DMS53 (cell line): ENCODE results near the gene PCDH15.
A peak's percentile ranks its signal among the peaks of the same experiment; 100 is the strongest.

Source experiments
- DNase-seq: peaks from one replicate; lab custom pipeline; 2025; lab: John Stamatoyannopoulos, UW

Gene PCDH15

GRCh38 chr10:54372179-54372578 is 428.9 kb downstream of the PCDH15 start:
- DNase-seq, result peak; percentile 19

DNA sequence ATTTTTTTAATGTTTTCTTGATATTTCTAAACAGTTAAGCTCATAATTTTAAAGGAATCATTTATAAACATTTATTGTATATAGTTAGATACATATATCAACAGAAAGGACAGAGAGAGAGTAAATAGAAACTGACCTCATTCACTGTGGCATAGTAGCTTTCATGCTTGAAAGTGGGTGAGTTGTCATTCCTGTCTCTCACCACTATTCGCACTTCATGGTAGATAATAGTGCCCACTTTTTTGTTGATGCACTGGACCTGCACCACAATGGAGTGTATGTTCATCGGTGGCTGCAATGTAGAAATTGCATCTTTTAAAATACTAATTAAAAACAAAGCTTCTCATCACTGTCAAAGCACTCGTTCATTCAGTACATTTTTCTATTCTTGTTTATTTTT is 432.0 kb downstream of the PCDH15 start:
- DNase-seq, result peak; percentile 86

DNA sequence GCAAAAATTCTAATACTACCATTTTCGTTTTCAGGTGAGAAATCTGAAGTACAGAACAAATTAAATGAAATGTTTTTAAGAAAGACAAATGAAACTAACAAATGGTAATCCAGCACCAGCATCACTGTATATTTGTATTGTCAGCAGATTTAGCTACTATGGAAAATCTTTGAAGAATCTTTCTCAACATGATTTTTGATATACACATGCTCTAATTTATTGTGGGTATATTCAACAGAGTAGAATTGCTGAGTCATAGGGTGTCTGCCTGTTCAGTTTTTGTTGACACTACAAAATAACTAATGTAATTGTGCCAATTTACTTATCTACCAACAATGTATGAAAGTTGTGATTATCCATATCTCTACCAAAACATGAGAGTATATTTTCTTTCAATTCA is 437.6 kb downstream of the PCDH15 start:
- peak; percentile 45 for DNase-seq

GRCh38 chr10:54342058-54342457 is 459.0 kb downstream of the PCDH15 start:
- DNase-seq, result no peak

GRCh38 chr10:54335296-54335695 is 465.7 kb downstream of the PCDH15 start:
- DNase-seq, result no peak

- DNase-seq, result no peak
Measured at GRCh38 chr10:54319341-54319740, 481.7 kb downstream of the PCDH15 start.

DNA sequence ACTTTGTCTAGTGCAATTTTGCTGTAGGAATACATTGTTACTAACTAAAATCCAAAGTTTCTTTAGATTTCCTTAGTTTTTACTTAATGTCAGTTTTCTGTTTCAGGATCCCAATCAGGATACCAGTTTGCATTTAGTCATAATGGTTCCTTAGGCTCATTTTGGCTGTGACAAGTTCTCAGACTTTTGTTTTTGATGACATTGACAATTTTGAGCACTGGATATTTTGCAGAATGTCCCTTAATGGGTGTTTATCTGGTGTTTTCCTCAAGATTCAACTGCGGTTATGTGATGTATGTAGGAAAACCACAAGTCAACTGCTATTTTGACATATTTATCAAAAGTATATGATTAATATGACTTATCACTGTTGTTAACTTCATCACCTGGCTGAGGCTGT is 482.6 kb downstream of the PCDH15 start:
- DNase-seq, result no peak

- DNase-seq, result no peak
Measured at GRCh38 chr10:54314430-54314829, 486.6 kb downstream of the PCDH15 start.

GRCh38 chr10:54284526-54285193 is 516.4 kb downstream of the PCDH15 start:
- no peak for DNase-seq

DNA sequence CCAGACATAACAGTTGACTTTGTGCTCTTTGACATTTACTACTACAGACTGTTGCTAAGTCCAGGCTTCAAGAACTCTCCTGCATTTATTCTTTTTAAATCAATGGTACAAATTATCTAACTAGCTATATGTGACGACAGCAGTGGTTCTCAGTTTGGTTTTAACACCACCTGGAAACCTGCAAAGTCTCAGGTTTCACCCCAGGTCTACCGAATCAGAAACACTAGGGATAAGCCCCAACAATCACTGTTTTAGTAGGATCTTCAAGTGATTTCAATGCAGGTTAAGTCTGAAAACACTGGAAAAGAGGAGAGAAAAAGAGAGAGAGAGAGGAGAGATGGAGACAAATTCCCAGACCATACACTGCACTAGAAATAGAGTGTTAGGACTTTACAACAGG is 519.0 kb downstream of the PCDH15 start:
- DNase-seq, result no peak

- no peak for DNase-seq
Measured at GRCh38 chr10:54266395-54266794, 534.6 kb downstream of the PCDH15 start.

- no peak for DNase-seq
Measured at GRCh38 chr10:54262726-54263125, 538.3 kb downstream of the PCDH15 start.

- DNase-seq, result no peak
Measured at GRCh38 chr10:54259104-54259503, 541.9 kb downstream of the PCDH15 start.

GRCh38 chr10:54234832-54235231 is 566.2 kb downstream of the PCDH15 start:
- DNase-seq, result no peak

GRCh38 chr10:54203401-54203800 is 597.6 kb downstream of the PCDH15 start:
- no peak for DNase-seq

DNA sequence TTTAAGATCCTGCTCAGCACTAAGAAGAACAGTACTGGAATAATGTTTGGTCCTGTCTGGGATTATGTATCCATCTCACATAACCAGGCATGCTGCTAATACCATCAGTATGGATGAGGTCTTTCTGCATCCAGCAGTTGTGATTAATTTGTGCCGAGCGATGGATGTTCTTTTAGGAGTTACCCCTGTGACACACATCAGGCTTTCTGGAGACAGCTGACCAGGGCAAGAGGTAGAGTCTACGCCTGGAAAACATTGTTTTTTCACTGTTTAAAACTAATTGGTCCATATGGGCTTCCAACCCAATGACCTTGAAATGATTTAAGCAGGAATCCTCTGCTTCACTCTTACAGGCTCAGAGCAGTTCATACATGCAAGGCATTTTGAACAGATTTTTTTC is 603.0 kb downstream of the PCDH15 start:
- no peak for DNase-seq

DNA sequence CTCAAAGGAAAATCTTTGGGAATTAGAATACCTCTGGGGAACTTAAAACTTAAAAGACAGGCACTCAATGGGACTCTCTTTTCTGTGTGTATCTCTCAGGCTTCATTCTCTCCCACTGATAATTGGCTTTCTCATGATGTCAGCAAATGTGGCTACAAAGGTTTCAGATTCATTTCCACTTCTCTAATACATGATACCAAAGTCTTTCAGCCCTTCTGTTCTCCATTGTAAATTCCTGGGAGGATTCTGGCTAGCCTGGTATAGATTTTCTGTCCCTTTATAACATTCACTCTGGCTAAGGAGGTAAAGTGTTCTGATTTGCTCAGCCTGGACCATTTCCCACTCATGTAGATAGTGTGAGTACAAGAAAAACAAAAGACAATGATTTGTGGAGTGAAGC is 606.2 kb downstream of the PCDH15 start:
- DNase-seq, result no peak

GRCh38 chr10:54159924-54160323 is 641.1 kb downstream of the PCDH15 start:
- no peak for DNase-seq

DNA sequence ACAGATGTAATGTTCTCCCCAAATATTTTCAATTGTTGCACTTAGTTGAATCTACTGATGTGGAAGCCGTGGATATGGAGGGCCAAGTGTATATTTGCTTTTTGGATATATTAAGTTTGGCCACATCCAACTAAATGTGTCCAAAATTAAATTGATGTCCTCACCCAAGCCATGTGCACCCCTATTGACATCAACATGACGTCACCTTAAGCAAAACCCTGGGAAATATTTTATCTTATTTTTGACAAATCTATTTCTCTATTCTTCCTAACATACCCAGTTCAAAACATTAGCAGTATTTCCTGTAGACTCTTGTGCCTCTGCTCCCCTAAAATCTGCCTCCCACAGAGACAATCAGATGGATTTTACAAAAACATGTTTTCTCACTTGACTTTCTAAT is 652.5 kb downstream of the PCDH15 start:
- DNase-seq, result no peak

DNA sequence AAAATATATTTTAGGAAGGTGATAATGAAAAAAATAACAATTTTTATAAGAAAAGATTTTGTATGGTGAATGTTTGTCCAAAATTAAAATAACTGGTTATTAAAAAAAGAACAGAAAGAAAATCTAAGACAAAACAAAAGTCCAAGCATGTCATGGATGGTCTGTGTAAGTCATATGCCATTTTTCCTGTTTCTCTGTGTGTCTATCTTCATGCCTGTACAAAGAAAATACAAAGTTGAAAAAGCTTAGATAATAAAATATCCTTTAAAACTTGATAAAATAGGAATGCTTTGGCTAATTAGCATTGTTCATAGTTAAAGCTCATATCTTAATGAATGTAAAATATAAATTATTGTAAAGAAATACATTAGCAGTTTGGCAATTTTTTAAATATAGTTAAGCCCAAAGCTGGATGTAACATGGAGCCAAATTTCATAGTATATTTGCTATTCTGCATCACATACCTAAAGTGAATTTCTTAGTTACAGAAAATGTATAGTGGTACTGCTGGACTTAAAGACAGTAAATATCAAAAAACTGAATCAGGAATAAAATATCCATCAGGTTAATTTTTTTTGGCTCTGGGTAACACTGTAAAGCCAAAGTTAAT is 661.1 kb downstream of the PCDH15 start:
- peak; percentile 31 for DNase-seq

DNA sequence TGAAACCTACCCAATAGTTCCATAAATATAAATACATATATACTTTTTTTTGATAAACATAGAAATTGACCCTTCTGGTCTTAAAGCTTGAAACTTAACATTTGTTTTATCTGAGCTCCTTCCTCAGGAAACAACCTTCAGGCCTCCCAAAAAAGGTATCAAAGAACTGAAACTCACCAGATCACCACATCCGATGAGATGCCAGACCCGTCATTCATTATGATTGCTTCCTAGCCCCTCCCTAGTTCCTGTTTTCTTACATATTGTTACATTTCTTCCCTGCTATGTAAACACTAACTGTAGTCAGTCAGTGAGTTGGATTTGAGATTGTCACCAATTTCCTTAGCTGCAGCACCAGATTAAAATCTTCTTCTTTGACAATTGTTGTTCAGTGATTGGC is 663.6 kb downstream of the PCDH15 start:
- no peak for DNase-seq

- peak; percentile 66 for DNase-seq
Measured at GRCh38 chr10:54133203-54133602, 667.8 kb downstream of the PCDH15 start.

DNA sequence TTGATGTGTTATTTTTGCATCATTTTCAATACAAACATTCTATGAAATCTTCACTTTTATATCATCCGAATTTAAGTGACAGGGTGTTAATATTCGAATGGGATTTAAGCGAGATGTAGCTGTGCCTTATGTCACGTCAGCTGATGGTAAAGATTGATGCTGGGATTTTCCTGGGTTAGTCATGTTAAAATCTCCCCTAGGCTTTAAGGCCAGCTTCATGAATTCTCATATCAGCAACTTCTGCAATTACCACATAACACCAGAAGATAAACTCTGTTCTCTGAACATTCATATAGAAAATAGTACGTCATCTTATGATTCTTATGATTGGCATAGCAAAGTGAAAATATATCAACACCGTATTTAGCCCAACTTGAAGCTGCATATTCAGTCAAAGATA is 669.2 kb downstream of the PCDH15 start:
- no peak for DNase-seq

DNA sequence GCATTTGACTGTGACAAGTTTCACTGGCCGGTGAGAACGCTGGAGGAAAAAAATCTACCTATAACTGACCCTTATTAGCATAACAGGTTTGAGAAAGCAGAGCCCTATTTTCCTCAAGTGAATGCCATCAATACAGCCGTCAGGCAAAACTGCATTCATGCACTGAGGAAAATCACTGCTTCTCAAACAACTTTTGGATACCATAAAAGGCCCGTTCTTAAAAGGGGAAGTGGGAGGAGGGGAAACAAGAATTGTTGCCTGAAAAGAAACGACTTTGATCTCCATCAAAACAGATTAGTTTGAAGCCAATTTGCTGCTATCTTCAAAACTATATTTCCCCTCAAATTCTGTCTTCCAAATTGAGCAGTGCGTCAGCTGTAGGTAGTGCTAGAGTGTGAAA is 670.6 kb downstream of the PCDH15 start:
- DNase-seq, result no peak
